ENCODE data around the gene CIB2. TPM values are rescaled to one million over a fixed set of nuclear protein-coding genes. Genes with fewer than 3 reads are reported as not detected.

Gene CIB2
- total RNA-seq, 1 donor from 2014 or later = 25.7 TPM

Small RNA genes lying within 50 kb of the gene (small RNA-seq; reads per million reads assigned to genes)
- not detected for gene RF00092

Other genes with a start within 250 kb of the CIB2 start
- gene TBC1D2B, start 53.7 kb downstream of the CIB2 start, total RNA-seq = 10.6 TPM
- gene SH2D7, start 38.9 kb downstream of the CIB2 start, total RNA-seq = not detected
- 46.1 TPM for gene IDH3A, start 17.9 kb upstream of the CIB2 start, total RNA-seq
- 2.9 TPM for gene ACSBG1, start 103.1 kb upstream of the CIB2 start, total RNA-seq
- 29.8 TPM for gene DNAJA4, start 133.1 kb upstream of the CIB2 start, total RNA-seq
- gene SKIC8, start 168.2 kb upstream of the CIB2 start, total RNA-seq = 53.0 TPM
- gene CRABP1, start 208.9 kb upstream of the CIB2 start, total RNA-seq = 13.9 TPM

All from frontal cortex (tissue), 1 donor.